Activated CD8-positive, alpha-beta memory T cell treated with anti-CD3 and anti-CD28 coated beads, Interleukin-2, amount 50 U/mL, for 48 hours (primary cell): ENCODE results near the gene VPS4A.
"Not testable (repeated sequence)": the region's sequence is repeated elsewhere in the genome, so short reads cannot be mapped to it uniquely, and the experiment has no call there.

Experiments used
- DNase-seq: peaks from one replicate; pipeline ENCODE4 v3.0.0-alpha.2; 2020

VPS4A gene

DNA sequence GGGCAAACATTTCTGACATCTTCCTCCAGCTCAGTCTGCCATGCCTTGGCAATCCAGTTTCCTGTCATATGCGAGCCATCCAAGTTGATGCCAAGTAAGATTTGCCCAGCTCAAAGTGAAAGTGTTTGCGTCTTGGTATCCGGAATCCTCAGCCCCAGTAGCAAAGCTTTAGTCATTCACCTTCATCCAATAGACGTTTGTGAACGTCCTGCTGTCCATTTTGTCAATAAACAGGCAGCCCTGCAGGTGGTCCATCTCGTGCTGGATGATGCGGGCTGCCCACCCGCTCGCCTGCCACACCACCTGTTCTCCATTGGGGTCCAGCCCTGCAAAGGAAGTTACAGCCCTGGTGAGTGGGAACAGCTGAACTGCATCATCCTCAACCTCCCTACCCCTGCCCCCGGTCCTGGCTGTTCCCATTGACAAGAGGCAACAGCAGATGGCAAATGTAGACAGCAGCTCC lies 17.7 kb downstream of the VPS4A start:
- DNase-seq, result no peak

DNA sequence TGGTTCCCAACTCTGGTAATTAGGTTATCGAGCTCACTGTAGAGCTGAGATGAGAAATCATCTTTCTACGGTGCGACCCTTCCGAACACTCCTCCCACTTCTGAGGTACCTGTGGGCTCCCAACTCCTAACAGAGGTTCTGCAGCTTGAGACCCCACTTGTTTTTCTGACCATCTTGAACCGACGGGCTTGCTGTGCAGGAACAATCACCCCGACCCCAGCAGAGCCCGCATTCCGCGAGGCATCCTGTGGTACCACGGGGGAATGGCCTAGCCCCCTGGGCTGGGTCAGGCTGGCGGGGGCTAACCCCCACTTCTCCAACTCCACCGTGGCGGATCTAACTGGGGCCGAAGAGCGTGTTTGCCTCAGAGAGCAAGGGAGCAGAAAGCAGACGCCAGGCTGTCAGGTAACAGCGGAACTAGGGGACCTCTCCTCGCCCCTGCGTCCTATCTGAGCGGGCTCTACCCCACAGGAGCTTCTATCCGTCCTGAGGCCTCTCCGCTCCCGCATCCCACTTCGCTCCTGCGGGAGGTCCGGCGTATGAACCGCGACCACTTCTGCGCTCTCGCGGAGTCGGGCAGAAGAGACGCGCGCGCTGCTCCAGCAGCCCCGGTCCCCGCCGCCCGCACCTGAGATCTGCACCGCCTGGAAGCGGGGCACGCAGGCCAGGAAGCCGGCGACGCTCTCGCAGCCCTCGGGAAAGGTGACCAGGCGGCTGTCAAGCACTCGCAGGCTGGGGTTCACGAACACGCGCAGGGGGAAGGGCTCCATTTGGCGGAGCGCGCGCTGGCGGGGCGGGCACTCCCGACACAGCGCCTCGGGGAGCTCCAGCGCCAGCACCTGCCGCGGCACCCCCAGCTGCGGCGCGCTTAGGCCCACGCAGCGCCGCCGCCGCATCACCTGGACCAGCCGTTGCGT lies 18.5 kb downstream of the VPS4A start:
- DNase-seq, result peak; percentile 74

DNA sequence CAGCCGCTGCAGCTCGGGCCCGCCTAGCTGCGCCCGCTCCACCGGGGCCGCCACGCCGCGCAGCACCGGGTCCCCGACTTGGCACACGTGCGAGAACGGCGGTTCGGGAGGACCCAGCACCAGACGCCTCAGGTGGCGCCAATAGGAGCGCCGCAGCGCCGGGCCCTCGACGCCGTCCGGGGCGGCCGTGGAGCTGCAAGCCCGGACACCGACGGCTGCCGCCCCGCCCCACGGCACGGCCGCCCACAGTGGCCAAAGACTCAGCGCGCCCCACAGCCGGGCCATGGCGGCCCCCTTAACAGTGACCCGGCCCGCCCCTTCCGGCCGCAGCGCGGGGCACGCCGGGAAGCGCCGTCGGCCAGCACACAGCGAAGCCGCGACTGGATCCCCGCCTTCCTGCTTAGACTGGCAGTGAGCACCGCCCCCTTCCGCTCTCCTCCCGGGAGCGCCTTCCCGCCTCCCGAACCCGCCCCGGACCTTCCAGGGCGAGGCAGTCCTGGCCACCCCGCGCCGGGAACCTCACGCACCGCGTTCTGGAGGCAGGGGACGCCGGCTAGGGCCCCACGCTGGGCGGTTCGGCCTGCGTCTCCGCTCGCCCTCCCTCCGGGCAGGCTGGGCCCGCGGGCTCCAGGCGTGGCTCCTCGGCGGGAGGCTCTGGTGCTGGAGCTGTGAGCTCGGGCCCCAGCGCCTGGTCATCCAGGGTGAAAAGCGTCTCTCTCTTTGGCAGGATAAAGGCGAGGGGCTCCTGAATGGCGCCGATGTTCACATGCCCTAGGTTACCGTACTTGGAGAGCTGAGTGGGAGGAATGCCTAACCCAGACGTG lies 19.3 kb downstream of the VPS4A start, which contains the start of gene PDF:
Gene PDF (minus strand): TSS at position 303 of the 824 bp plus-strand sequence. CDS start 18 bp downstream, at position 285.
- peak; percentile 91 for DNase-seq

DNA sequence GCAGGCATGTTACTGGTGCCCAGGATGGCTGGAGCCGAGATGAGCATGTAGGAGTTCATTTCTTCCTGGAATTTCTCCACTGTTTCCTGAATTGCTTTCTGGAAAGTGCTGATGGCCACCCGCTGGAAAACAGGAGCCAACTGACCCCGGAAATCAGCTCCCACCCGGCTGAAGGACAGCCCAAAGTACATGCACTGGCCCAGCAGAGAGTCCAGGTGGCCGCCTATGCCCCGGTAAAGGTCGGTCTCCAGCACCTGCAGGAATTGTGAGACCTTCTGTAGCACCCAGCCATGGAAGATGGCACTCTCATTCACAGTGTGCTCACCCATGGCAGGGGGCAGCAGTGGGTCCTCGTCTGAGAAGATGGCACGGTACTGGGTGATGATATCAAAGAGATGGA lies 23.5 kb downstream of the VPS4A start:
- no peak for DNase-seq

DNA sequence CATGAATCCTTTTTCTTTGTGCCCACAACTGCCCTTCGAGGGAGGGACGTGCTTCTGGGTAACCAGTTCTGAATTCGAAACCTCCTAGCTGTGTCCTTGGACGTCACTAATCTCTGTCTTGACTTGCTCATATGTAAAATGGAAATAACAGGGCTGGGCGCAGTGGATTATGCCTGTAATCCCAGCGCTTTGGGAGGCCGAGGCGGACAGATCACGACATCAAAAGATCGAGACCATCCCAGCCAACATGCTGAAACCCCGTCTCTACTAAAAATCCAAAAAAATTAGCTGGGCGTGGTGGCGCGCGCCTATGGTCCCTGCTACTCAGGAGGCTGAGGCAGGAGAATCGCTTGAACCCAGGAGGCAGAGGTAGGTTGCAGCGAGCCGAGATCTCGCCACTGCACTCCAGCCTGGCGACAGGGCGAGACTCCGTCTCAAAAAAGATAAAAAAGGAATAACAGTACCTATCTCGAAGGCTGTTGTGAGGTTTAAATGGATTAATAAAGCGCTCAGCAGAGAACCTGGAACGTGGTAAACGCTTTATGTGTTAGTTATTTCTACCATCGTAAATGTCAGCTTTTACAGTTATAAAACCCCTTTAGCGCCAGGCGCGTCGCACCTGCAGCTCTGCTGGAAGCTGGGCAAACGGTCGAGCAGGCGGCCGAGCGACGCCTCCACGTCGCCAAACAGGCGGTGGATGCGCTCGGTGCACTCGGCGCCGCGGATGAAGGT lies 27.6 kb downstream of the VPS4A start:
- no peak for DNase-seq

DNA sequence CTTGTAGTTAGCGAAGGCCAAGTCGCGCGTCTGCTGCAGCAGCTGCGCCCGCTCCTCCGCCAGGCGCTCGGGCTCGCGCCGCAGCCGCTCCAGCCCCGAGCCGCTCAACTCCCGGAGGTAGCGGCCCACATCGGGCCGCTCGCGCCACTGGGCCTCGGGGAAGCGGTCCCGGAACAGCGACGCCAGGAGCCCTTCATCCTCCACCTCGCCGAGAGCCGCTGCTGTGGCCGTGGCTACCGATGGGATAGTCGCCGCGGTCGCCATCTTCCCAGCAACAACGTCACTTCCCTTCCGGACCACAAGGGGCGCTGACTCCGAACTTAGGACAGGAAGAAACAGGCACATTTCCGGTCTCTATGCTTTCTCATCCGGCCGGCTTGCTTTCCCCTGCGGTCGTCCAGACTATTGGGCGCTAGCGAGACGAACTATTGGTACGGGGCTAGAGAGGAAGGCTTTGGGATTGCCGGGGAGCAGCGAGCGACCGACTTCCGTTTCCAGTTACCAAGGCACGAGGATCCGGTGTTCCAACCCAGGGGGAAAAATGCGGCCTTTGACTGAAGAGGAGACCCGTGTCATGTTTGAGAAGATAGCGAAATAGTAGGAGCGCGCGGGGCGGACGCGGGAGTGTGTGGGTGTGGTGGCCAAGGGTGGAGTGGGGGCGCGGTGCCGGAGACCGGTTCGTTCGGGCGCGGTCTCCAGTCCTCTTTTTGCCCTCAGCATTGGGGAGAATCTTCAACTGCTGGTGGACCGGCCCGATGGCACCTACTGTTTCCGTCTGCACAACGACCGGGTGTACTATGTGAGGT lies 28.3 kb downstream of the VPS4A start, which contains the start of the genes COG8 and NIP7:
Gene COG8 (minus strand): TSS at position 276 of the 806 bp plus-strand sequence. CDS start 12 bp downstream, at position 264.
Gene NIP7 (plus strand): TSS at position 484 of the 806 bp plus-strand sequence. CDS start 58 bp downstream, at position 542.
- peak; percentile 94 for DNase-seq

DNA sequence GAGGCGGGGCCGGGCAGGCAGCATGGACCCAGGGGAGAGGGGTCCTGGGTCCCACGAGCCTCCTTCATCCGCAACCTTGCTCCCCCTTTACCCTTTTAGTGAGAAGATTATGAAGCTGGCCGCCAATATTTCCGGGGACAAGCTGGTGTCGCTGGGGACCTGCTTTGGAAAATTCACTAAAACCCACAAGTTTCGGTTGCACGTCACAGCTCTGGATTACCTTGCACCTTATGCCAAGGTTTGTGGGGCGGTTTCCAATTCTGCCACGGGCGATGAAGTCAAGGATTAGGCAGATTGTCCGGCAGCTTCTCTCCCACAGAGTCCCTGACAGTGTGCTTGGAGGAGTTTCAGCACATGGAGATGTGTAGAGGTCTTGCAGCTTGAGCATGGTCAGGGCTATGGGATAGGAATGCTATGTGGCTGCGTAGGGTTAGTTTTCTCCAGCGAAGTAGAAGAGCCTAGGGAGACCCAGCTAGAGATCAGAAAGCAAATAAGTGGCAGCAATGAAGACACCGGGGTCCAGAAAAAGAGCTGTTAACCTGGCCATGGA lies 29.0 kb downstream of the VPS4A start:
- no peak for DNase-seq

DNA sequence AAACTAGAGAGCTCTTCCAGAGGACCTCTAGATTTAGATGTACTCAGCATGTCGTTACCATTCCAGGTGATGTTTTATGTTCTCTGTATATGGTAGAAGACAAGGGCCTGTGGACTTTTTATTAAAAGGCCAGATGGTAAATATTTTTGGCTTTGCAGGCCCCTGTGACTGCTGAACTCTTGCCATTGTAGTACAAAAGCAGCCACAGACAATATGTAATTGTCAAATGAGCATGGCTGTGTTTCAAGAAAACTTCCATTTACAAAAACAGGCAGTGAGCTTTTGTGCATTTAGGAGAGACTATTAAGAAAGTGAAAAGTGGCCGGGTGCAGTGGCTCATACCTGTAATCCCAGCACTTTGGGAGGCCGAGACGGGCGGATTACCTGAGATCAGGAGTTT lies 33.0 kb downstream of the VPS4A start:
- DNase-seq, result no peak

DNA sequence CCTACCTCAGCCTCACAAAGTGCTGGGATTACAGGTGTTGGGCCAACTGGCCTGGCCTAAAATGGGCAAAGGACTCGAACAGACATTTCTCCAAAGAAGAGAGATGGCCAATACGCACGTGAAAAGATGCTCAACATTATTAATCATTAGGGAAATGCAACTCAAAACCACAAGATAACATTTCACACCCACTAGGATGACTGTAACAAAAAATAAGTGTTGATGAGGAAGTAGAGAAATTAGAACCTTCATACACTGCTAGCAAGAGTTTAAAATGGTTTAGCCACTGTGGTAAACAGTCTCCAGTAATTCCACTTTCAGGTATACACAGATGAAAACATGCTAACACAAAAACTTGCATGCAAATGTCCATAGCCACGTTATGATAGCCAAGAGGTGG lies 34.8 kb downstream of the VPS4A start:
- DNase-seq, result no peak

DNA sequence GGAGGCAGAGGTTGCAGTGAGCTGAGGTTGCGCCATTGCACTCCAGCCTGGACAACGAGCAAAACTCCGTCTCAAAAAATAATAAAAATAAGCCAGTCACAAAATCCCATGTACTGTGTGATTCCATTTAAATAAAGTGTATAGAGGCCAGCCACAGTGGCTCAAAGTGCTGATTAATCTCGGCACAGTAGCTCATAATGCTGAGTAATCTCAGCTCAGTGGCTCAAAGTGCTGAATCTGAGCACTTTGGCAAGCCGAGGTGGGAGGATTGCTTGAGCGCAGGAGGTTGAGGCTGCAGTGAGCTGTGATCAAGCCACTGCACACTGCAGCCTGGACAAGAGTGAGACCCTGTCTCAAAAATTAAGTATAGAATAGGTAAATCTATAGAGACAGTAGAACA lies 35.5 kb downstream of the VPS4A start:
- no peak for DNase-seq

DNA sequence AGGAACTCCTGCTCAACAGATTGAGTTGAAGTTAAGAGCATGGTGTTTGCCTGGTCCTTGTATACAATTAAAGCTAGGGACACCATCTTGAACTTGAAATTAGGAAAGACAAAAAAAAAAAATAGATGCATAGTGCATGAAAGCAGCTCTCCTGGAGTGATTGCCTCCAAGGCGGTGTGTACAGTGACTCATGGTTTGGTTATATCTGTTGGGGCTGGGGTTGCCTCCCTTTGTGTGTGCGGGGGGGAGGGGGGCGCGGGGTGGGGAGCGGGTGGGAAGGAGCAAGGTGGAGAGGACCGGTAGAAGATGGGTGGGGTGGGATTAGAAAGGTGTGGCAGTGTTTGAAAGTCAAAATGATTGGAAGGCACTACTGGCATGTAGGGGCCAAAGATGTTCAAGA lies 37.1 kb downstream of the VPS4A start:
- no peak for DNase-seq

DNA sequence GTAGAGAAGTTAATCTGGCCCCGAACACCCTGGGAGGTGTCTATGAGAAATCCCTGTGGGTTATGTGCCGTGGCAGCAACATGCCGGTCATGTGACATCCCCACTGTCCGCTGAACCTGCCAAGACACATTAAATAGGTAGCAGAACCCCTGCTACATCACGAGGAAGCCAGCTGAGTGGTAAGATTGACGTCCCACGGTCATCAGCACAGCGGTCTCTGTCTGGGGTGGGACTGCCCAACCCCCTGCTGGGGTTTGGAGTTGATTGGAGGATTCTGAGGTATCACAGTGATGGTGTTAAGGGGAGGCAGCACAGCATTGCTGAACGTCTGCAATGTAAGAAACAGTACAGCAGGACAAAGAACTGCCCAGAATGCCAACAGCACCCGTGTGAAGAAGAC lies 38.4 kb downstream of the VPS4A start:
- no peak for DNase-seq

DNA sequence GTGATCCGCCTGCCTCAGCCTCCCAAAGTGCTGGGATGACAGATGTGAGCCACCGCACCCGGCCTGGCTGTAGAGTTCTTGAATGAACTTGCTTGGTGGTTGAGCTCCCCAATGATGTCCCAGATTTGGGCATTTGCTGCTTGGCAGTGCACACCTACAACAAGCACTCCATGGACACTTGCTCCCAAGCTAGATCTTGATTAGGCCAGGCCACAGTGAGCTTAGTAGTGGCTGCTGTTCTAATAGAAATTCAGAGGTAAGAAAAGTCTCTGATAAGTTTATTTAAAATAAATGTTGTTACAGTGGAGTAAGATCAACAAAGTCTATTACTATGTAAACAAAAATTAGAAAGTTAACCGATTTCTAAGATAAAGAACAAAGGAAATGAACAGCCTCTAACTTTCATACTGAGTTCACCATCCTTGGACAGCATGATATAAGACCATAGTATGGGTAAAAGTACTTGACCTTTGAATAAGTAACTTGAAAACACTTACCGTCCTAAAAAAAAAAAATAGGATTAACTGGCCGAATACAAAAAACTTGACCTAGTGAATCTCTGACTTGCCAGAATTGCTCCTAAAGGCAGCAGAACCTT lies 39.5 kb downstream of the VPS4A start:
- DNase-seq, result no peak

DNA sequence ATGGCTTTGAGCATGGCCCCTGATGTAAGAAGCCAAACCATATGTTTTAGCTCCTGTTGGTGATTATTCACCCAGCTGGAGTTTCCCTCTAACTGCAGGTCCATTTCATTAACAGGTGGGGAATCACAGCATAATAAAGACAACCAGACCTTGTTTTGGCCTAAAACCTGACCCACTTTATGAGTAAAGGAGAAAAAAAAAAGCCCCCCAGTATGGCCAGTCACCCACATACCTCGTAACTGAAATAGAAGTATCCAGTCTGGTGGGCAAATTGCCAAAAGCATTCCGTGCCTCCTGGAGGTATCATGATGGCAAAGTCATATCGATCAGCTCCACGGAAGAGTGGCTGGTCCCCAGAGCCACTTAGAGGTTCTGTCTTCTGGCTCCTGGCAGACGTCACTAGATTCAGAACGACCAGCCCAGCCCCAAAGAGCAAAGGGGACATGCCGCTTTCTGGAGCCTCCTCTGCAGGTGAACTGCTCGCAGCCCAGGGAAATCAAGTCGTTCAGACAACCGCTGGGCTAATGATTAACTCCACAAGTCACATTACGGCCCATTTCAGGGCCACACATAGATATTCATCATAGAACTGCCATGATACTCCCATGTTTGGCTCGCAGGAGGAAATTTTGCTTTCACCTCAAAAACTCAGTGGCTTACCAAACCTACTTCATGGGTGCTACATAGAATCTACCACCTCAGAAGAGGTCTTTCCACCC lies 40.3 kb downstream of the VPS4A start, which contains the start of gene TMED6:
Gene TMED6 (minus strand): TSS at position 478 of the 719 bp plus-strand sequence. CDS start 33 bp downstream, at position 445.
- no peak for DNase-seq

DNA sequence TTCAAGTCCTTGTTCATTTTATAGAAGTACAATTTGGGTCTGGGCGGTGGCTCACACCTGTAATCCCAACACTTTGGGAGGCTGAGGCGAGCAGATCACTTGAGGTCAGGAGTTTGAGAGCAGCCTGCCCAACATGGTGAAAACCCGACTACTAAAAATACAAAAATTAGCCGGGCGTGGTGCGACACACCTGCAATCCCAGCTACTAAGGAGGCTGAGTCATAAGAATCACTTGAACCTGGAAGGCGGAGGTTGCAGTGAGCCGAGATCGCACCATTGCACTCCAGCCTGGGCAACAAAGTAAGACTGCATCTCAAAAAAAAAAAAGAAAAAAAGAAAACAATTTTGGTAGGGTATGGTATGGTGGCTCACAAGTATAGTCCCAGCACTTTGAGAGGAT lies 48.9 kb downstream of the VPS4A start:
- not testable (repeated sequence) for DNase-seq

DNA sequence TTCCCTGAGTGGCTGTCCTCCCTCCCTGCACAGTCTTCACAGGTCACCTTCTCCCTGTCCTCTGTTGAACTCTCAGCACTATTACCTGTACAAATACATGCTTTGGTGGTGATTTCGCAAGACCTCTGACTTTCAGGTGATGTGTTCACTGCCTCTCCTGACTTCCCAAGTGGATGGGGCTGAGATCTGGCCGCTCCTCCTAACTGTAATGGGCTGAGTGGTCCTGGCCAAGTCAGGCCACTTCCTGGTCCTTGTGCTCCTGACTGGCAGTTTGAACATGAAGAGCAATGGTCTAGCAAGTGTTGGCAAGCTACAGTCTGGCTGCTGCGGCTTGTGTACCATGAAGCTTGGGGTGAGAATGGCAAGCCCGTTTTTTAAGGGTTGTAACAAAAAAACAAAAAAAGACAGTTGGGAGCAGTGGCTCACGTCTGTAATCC lies 52.1 kb downstream of the VPS4A start:
- DNase-seq, result no peak

DNA sequence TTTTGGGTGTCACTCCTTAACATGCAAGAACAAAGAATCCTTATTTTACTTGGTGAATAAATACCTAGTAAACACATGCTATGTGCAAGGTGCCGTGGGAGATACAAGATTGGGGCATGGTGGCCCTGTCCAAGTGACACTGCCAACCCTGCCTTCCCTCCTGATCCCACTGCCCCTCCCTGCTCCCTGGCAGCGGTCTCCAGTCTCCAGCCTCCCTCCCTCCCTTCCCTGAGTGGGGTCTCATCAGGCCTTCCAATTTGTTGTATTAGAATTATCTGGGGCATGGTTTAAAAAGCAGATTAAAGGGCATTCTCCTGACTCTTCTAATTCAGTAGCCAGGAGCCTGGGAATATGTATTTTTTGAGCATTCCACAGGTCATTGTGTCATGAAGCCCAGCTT lies 52.9 kb downstream of the VPS4A start:
- DNase-seq, result no peak

DNA sequence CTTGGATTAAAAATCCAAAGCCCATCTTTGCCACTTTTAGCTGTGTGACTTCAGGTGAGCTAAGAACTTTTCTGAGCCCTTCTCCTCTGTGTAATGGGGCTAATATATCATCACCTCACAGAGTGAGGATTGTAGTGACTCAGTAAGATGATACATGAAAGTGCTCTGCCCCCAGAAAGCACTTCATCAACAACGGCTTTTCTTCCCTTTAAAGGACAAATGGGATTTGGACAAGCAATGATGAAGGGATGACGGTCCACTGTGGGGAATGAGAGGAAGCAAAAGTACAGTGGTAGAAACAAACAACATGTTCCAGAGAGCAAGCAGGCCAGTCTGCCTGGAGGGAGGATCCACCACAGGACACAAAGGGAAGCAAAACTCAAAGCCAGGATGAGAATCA lies 54.8 kb downstream of the VPS4A start:
- DNase-seq, result no peak

DNA sequence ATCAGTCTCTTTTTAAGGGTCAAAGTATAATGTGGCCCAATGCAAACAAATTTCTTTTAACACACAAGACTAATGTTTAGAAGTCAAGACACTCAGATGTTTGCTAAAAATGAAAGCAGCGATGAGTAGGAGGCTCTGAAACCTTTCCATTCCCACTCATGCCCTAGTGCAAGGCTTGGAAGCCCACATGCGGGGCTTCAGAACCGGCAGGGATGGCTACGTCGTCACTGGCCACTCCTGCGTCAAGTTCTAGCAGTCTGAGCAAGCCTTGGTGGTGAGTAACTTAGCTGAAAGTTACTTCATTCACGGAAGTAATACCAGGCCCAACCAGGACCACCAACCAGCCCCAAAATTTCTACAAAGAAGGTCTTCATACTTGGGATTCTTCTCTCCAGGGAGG lies 55.3 kb downstream of the VPS4A start:
- DNase-seq, result no peak

DNA sequence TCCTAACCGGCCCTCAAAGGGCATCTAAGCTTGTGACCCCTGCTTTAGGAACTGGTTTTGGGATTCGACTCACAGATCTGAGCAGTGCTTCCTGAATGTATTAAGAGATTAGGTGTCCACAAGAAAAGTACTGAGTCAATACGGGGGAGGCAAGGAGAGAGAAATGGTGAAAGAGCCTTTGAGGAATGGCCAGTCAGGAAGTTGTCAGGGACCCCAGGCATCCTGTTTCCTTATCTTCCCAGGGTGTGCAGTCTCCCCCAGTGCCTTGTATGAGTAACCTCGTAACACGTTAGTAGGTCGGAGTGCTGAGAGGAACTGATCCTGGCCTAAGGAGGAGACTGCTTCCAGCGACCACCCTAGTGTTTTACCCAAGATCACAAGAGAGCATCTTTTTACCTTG lies 56.8 kb downstream of the VPS4A start:
- no peak for DNase-seq
